WTC11 (cell line): ENCODE data around the gene NDUFA11. TPM values are rescaled to one million over a fixed set of nuclear protein-coding genes. Genes with fewer than 3 reads are reported as not detected.

ENCODE experiments used
- ATAC-seq: fragments of 200-7000 bp; cut with Tn5 transposase; 2 replicates; pipeline ENCODE4 v1.10.0; 2021; ENCODE audit warnings: mild to moderate bottlenecking, moderate library complexity
- CTCF ChIA-PET: fragments of 300-600 bp; sonication (Branson Sonifier 250); formaldehyde crosslinking; loops from one replicate; lab custom pipeline; 2021; ENCODE audit warnings: antibody characterized with exemption; lab: Charles Lee
- POLR2A ChIA-PET: fragments of 350-600 bp; sonication (Branson Sonifier 250); formaldehyde crosslinking; loops from one replicate; lab custom pipeline; 2021; ENCODE audit warnings: antibody characterized with exemption; lab: Charles Lee
- DNase-seq: peaks from one replicate; pipeline ENCODE4 v3.0.0; 2021; ENCODE audit warnings: low spot score
- H3K27ac Mint-ChIP-seq: 2 replicates; pipeline ENCODE4 v1.8.0; 2021; ENCODE audit warnings: mixed read lengths
- H3K27me3 Mint-ChIP-seq: 2 replicates; pipeline ENCODE4 v1.8.0; 2021; ENCODE audit warnings: low read depth, mild to moderate bottlenecking, moderate library complexity, mixed read lengths
- H3K36me3 Mint-ChIP-seq: 2 replicates; pipeline ENCODE4 v1.8.0; 2021; ENCODE audit warnings: mixed read lengths
- H3K4me1 Mint-ChIP-seq: 2 replicates; pipeline ENCODE4 v1.8.0; 2022; ENCODE audit warnings: mixed read lengths
- H3K4me3 Mint-ChIP-seq: 2 replicates; pipeline ENCODE4 v1.8.0; 2021; ENCODE audit warnings: mild to moderate bottlenecking, moderate library complexity, mixed read lengths
- H3K9me3 Mint-ChIP-seq: 2 replicates; pipeline ENCODE4 v1.8.0; 2021; ENCODE audit warnings: mixed read lengths
- ATF1 ChIP-seq: sonication (generic); formaldehyde crosslinking; IDR thresholded peaks from 2 replicates; pipeline ENCODE4 v1.8.1; 2023; ENCODE audit warnings: mild to moderate bottlenecking, moderate library complexity, missing genetic modification reagents
- CREM ChIP-seq: sonication (generic); formaldehyde crosslinking; IDR thresholded peaks from 2 replicates; pipeline ENCODE4 v1.8.1; 2022; ENCODE audit warnings: mild to moderate bottlenecking, missing genetic modification reagents, moderate library complexity
- ESRRA ChIP-seq: sonication (generic); formaldehyde crosslinking; IDR thresholded peaks from 2 replicates; pipeline ENCODE4 v1.8.1; 2022; ENCODE audit warnings: mild to moderate bottlenecking, missing genetic modification reagents, borderline replicate concordance
- FOXK1 ChIP-seq: sonication (generic); formaldehyde crosslinking; IDR thresholded peaks from 2 replicates; pipeline ENCODE4 v1.8.0; 2022; ENCODE audit warnings: mild to moderate bottlenecking, moderate library complexity, missing genetic modification reagents
- IRF2 ChIP-seq: sonication (generic); formaldehyde crosslinking; IDR thresholded peaks from 2 replicates; pipeline ENCODE4 v1.8.0; 2022; ENCODE audit warnings: low read depth, missing genetic modification reagents, borderline replicate concordance
- MXD4 ChIP-seq: fragments of 250-450 bp; sonication (Bioruptor Pico); IDR thresholded peaks from 2 replicates; pipeline ENCODE4 v1.8.0; 2021; ENCODE audit warnings: mild to moderate bottlenecking, moderate library complexity, borderline replicate concordance
- MYBL2 ChIP-seq: sonication (generic); formaldehyde crosslinking; IDR thresholded peaks from 2 replicates; pipeline ENCODE4 v1.8.1; 2023; ENCODE audit warnings: mild to moderate bottlenecking, moderate library complexity, missing genetic modification reagents
- NR2C2 ChIP-seq: sonication (generic); formaldehyde crosslinking; IDR thresholded peaks from 2 replicates; pipeline ENCODE4 v1.8.0; 2022; ENCODE audit warnings: mild to moderate bottlenecking, missing genetic modification reagents
- NR3C1 ChIP-seq: sonication (generic); formaldehyde crosslinking; conservative IDR thresholded peaks from 2 replicates; pipeline ENCODE4 v1.8.1; 2023; ENCODE audit warnings: low read depth, mild to moderate bottlenecking, missing genetic modification reagents
- TEAD1 ChIP-seq: sonication (generic); formaldehyde crosslinking; IDR thresholded peaks from 2 replicates; pipeline ENCODE4 v1.8.0; 2022; ENCODE audit warnings: mild to moderate bottlenecking, missing genetic modification reagents
- ZNF121 ChIP-seq: sonication (generic); formaldehyde crosslinking; IDR thresholded peaks from 2 replicates; pipeline ENCODE4 v1.8.0; 2023; ENCODE audit warnings: missing genetic modification reagents
- ZNF416 ChIP-seq: fragments of 250-450 bp; sonication (Bioruptor Pico); IDR thresholded peaks from 2 replicates; pipeline ENCODE4 v1.9.0; 2021; ENCODE audit warnings: mild to moderate bottlenecking, inconsistent platforms
- ZNF423 ChIP-seq: fragments of 250-450 bp; sonication (Bioruptor Pico); IDR thresholded peaks from 2 replicates; pipeline ENCODE4 v2.1.2; 2022; ENCODE audit warnings: mild to moderate bottlenecking, moderate library complexity
- total RNA-seq: library from RNA; stranded (reverse); gene quantifications from 3 replicates; pipeline ENCODE4 v1.2.3, GENCODE V29; 2021
- TF ChIP-seq, protein P1 (sequence below): fragments of 250-450 bp; sonication (Bioruptor Pico); IDR thresholded peaks from 2 replicates; pipeline ENCODE4 v1.8.0; 2021; ENCODE audit warnings: mild to moderate bottlenecking
- TF ChIP-seq, protein P2 (sequence below): fragments of 250-450 bp; sonication (Bioruptor Pico); conservative IDR thresholded peaks from 2 replicates; pipeline ENCODE4 v1.9.0; 2021; ENCODE audit warnings: mild to moderate bottlenecking
- TF ChIP-seq, protein P3 (sequence below): sonication (generic); formaldehyde crosslinking; IDR thresholded peaks from 2 replicates; pipeline ENCODE4 v1.8.1; 2022; ENCODE audit warnings: low read depth, missing genetic modification reagents, borderline replicate concordance
- TF ChIP-seq, protein P4 (sequence below): sonication (generic); formaldehyde crosslinking; IDR thresholded peaks from 2 replicates; pipeline ENCODE4 v1.8.1; 2022; ENCODE audit warnings: low read depth, mild to moderate bottlenecking, moderate library complexity, missing genetic modification reagents, borderline replicate concordance
- TF ChIP-seq, protein P5 (sequence below): fragments of 250-450 bp; sonication (Bioruptor Pico); IDR thresholded peaks from 2 replicates; pipeline ENCODE4 v1.9.0; 2021; ENCODE audit warnings: mild to moderate bottlenecking, borderline replicate concordance
- TF ChIP-seq, protein P6 (sequence below): sonication (generic); formaldehyde crosslinking; conservative IDR thresholded peaks from 2 replicates; pipeline ENCODE4 v1.8.1; 2022; ENCODE audit warnings: mild to moderate bottlenecking, missing genetic modification reagents
- TF ChIP-seq, protein P7 (sequence below): sonication (generic); formaldehyde crosslinking; IDR thresholded peaks from 2 replicates; pipeline ENCODE4 v1.8.0; 2022; ENCODE audit warnings: mild to moderate bottlenecking, missing genetic modification reagents

The NDUFA11 gene
- total RNA-seq, 1 experiment from 2014 or later: 261 TPM

DNA sequence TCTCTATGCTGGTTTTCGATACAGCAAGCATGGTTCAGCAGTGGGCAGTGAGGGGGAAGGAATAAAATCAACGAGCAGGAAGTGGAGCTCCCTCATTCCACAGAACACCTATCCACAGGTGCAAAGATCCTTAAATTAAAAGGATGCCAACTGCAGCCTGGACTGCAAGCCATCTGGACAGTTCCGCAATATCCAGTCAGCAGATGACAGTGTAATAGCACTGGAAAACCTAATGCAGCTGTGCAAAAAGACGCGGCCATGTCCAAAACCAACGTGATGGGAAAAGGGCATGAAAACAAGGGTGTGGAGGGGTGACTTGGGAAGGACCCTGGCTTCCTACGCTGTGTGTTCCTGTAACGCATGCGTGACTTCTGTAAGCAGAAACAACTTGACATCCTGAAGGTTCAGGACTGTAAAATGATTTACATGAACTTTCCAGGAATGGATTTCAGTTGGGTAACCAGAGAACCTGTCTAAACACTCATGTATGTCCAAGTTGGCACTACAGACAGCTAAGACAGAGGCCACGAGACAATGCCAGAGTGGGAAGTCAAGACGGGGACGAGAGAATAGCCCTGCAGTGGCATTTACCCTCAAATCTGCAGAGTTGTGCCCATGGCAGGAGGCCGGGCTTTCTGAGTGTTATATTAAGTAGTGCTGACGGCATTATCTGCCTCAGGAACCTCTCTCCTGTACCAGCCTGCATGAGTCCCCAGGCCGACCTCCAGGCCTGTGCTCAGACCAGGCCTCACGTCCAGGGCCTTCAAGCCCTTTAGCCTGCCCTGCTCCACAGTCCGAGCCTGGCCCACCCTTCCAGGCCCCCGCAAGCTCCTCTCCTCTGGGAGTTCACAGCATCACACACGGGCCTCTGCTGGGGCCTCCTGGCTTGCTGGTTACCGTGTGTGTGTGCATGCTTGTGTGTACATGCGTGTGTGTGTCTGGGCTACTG, 36.9 kb upstream of the NDUFA11 start:
- Mint-ChIP-seq H3K4me3 (no peak overlapping the region), H3K27ac (no peak overlapping the region), H3K4me1 (peaks cover 3% of the 10 kb centered on the region; the same call in 1 of the 2 replicates), H3K27me3 (no peaks in the 10 kb centered on the region), H3K36me3 (peaks cover 23% of the 10 kb centered on the region), H3K9me3 (no peaks in the 10 kb centered on the region)
- TF ChIP-seq, protein P1, sequence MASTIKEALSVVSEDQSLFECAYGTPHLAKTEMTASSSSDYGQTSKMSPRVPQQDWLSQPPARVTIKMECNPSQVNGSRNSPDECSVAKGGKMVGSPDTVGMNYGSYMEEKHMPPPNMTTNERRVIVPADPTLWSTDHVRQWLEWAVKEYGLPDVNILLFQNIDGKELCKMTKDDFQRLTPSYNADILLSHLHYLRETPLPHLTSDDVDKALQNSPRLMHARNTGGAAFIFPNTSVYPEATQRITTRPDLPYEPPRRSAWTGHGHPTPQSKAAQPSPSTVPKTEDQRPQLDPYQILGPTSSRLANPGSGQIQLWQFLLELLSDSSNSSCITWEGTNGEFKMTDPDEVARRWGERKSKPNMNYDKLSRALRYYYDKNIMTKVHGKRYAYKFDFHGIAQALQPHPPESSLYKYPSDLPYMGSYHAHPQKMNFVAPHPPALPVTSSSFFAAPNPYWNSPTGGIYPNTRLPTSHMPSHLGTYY: no peak
- TF ChIP-seq MYBL2 (CRISPR knock-in tag) (no peak), ZNF416 (CRISPR knock-in tag) (no peak), MXD4 (no peak), ZNF423 (no peak), FOXK1 (CRISPR knock-in tag) (no peak), CREM (CRISPR knock-in tag) (no peak), NR3C1 (CRISPR knock-in tag) (no peak), ATF1 (no peak), IRF2 (CRISPR knock-in tag) (no peak), ESRRA (no peak), NR2C2 (no peak), ZNF121 (no peak), TEAD1 (no peak)
- TF ChIP-seq, protein P2, sequence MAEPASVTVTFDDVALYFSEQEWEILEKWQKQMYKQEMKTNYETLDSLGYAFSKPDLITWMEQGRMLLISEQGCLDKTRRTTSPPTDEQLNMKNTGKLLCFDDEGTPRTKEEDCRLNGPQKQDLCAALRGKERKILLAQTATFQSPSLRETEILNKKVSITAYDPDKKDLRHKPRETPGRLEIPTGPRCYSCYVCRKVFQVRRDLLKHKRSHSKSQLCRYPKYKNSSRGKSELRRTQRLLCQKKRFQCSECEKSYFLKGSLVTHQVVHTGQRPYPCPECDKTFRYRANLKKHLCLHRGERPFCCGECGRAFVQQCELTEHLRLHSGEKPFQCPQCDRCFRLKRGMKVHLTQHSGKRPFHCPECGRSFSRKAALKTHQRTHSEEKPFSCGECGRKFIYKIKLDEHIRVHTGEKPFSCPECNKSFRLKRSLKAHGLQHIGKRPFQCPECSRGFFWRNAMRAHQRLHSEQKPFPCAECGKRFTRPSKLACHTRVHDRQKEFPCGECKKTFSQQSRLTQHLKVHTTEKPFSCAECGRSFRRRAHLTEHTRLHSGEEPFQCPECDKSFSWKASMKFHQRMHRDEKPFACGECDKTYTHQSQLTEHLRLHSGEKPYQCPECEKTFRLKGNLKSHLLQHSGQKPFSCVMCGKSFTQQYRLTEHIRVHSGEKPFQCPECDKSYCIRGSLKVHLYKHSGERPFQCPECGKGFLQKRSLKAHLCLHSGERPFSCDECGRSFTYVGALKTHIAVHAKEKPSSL (CRISPR knock-in tag): no peak
- TF ChIP-seq, protein P3, sequence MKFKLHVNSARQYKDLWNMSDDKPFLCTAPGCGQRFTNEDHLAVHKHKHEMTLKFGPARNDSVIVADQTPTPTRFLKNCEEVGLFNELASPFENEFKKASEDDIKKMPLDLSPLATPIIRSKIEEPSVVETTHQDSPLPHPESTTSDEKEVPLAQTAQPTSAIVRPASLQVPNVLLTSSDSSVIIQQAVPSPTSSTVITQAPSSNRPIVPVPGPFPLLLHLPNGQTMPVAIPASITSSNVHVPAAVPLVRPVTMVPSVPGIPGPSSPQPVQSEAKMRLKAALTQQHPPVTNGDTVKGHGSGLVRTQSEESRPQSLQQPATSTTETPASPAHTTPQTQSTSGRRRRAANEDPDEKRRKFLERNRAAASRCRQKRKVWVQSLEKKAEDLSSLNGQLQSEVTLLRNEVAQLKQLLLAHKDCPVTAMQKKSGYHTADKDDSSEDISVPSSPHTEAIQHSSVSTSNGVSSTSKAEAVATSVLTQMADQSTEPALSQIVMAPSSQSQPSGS: no peak
- TF ChIP-seq, protein P4, sequence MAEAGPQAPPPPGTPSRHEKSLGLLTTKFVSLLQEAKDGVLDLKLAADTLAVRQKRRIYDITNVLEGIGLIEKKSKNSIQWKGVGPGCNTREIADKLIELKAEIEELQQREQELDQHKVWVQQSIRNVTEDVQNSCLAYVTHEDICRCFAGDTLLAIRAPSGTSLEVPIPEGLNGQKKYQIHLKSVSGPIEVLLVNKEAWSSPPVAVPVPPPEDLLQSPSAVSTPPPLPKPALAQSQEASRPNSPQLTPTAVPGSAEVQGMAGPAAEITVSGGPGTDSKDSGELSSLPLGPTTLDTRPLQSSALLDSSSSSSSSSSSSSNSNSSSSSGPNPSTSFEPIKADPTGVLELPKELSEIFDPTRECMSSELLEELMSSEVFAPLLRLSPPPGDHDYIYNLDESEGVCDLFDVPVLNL (CRISPR knock-in tag): no peak
- TF ChIP-seq, protein P5, sequence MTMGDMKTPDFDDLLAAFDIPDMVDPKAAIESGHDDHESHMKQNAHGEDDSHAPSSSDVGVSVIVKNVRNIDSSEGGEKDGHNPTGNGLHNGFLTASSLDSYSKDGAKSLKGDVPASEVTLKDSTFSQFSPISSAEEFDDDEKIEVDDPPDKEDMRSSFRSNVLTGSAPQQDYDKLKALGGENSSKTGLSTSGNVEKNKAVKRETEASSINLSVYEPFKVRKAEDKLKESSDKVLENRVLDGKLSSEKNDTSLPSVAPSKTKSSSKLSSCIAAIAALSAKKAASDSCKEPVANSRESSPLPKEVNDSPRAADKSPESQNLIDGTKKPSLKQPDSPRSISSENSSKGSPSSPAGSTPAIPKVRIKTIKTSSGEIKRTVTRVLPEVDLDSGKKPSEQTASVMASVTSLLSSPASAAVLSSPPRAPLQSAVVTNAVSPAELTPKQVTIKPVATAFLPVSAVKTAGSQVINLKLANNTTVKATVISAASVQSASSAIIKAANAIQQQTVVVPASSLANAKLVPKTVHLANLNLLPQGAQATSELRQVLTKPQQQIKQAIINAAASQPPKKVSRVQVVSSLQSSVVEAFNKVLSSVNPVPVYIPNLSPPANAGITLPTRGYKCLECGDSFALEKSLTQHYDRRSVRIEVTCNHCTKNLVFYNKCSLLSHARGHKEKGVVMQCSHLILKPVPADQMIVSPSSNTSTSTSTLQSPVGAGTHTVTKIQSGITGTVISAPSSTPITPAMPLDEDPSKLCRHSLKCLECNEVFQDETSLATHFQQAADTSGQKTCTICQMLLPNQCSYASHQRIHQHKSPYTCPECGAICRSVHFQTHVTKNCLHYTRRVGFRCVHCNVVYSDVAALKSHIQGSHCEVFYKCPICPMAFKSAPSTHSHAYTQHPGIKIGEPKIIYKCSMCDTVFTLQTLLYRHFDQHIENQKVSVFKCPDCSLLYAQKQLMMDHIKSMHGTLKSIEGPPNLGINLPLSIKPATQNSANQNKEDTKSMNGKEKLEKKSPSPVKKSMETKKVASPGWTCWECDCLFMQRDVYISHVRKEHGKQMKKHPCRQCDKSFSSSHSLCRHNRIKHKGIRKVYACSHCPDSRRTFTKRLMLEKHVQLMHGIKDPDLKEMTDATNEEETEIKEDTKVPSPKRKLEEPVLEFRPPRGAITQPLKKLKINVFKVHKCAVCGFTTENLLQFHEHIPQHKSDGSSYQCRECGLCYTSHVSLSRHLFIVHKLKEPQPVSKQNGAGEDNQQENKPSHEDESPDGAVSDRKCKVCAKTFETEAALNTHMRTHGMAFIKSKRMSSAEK (CRISPR knock-in tag): no peak
- TF ChIP-seq, protein P6, sequence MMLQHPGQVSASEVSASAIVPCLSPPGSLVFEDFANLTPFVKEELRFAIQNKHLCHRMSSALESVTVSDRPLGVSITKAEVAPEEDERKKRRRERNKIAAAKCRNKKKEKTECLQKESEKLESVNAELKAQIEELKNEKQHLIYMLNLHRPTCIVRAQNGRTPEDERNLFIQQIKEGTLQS (CRISPR knock-in tag): no peak
- TF ChIP-seq, protein P7, sequence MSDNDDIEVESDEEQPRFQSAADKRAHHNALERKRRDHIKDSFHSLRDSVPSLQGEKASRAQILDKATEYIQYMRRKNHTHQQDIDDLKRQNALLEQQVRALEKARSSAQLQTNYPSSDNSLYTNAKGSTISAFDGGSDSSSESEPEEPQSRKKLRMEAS (CRISPR knock-in tag): no peak
- no peak for ATAC-seq
- CTCF ChIA-PET: interaction anchor here (0.5 to 1.1 kb wide), 3 partner anchors 11 to 143 kb away, joined by 3 to 4 read pairs (median 3); no protein-coding TSS in a partner anchor
- POLR2A ChIA-PET: no interaction called here
- DNase-seq: no peak
